Neural progenitor cell (in vitro differentiated cells): ENCODE results near the gene PKNOX2. TPM values are rescaled to one million over a fixed set of nuclear protein-coding genes. Genes with fewer than 3 reads are reported as not detected.

Source experiments
- DNase-seq: peaks from one replicate; pipeline ENCODE4 v3.0.0-alpha.2; 2016; ENCODE audit warnings: low spot score
- H2AFZ ChIP-seq: fragments of 200-600 bp; sonication (generic); replicated peaks from 2 replicates; pipeline ENCODE4 v1.6.1; 2016; ENCODE audit warnings: antibody characterized with exemption
- H3F3A ChIP-seq: fragments of 200-600 bp; sonication (generic); 2 replicates; pipeline ENCODE4 v1.6.1; 2016; ENCODE audit warnings: antibody characterized with exemption, low read depth
- H3K27ac ChIP-seq: fragments of 200-600 bp; sonication (generic); 2 replicates; pipeline ENCODE4 v1.5.1; 2016; ENCODE audit warnings: mild to moderate bottlenecking
- H3K27me3 ChIP-seq: fragments of 200-600 bp; sonication (generic); 2 replicates; pipeline ENCODE4 v1.6.1; 2016; ENCODE audit warnings: mild to moderate bottlenecking, moderate library complexity
- H3K36me3 ChIP-seq: fragments of 200-600 bp; sonication (generic); 2 replicates; pipeline ENCODE4 v1.5.1; 2016
- H3K4me1 ChIP-seq: fragments of 200-600 bp; sonication (generic); 2 replicates; pipeline ENCODE4 v1.6.1; 2016; ENCODE audit warnings: mixed run types
- H3K4me2 ChIP-seq: fragments of 200-600 bp; sonication (generic); 2 replicates; pipeline ENCODE4 v1.6.1; 2016
- H3K4me3 ChIP-seq: fragments of 200-600 bp; sonication (generic); 2 replicates; pipeline ENCODE4 v1.5.1; 2016
- H3K79me2 ChIP-seq: fragments of 200-600 bp; sonication (generic); 2 replicates; pipeline ENCODE4 v1.6.1; 2016; ENCODE audit warnings: low read depth
- H3K9ac ChIP-seq: fragments of 200-600 bp; sonication (generic); 2 replicates; pipeline ENCODE4 v1.6.1; 2016
- H3K9me3 ChIP-seq: fragments of 200-600 bp; sonication (generic); 2 replicates; pipeline ENCODE4 v1.5.1; 2016; ENCODE audit warnings: low read depth
- H4K20me1 ChIP-seq: fragments of 200-600 bp; sonication (generic); 2 replicates; pipeline ENCODE4 v1.6.1; 2016; ENCODE audit warnings: low read depth
- H3K27ac Mint-ChIP-seq: 3 replicates; pipeline ENCODE4 v1.8.0; 2021; ENCODE audit warnings: mixed read lengths
- H3K27me3 Mint-ChIP-seq: 2 replicates; pipeline ENCODE4 v1.8.0; 2022; ENCODE audit warnings: low read depth, mild to moderate bottlenecking, inconsistent platforms, moderate library complexity, mixed read lengths; ENCODE audit not compliant: insufficient read depth
- H3K36me3 Mint-ChIP-seq: 3 replicates; pipeline ENCODE4 v1.8.0; 2021; ENCODE audit warnings: mixed read lengths
- H3K4me1 Mint-ChIP-seq: 3 replicates; pipeline ENCODE4 v1.8.0; 2021; ENCODE audit warnings: mixed read lengths
- H3K4me3 Mint-ChIP-seq: 3 replicates; pipeline ENCODE4 v1.8.0; 2021; ENCODE audit warnings: mild to moderate bottlenecking, moderate library complexity, mixed read lengths
- H3K9me3 Mint-ChIP-seq: 3 replicates; pipeline ENCODE4 v1.8.0; 2020; ENCODE audit warnings: mixed read lengths
- EZH2 ChIP-seq: fragments of 200-600 bp; sonication (generic); IDR thresholded peaks from 2 replicates; pipeline ENCODE4 v1.6.1; 2017; ENCODE audit warnings: antibody characterized with exemption, mild to moderate bottlenecking, moderate library complexity
- EZH2phosphoT487 ChIP-seq: fragments of 200-600 bp; sonication (generic); IDR thresholded peaks from 2 replicates; pipeline ENCODE4 v1.6.1; 2017; ENCODE audit warnings: antibody characterized with exemption
- total RNA-seq: library from RNA; depleted of rRNA; stranded (reverse); fragments of >200 nt; gene quantifications from 2 replicates; pipeline ENCODE4 v1.2.3, GENCODE V29; 2015; ENCODE audit warnings: low replicate concordance
- TF ChIP-seq, protein P1 (sequence below): fragments of 200-600 bp; sonication (generic); IDR thresholded peaks from 2 replicates; pipeline ENCODE4 v1.5.1; 2017; ENCODE audit warnings: antibody characterized with exemption, mild to moderate bottlenecking

PKNOX2 gene
- total RNA-seq, 1 donor from 2014 or later: 4.3 TPM

DNA sequence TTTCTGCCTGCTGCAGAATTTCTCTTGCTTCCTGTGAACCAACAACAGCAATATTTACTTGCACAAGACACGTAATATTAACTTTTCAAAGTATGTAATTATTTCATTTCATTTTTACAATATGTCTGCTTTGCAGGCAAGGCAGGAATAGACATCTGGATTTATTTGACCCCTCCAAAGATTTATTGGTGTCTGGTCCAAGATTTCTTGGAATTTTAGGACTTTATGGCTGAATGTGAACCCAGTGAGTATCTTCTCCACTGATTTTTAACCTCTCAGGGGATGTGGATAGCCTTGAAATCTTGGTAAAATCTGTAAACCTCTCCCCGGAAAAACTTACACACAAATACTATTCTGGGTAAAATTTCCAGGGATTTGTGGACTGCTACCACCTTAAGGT is 61.5 kb downstream of the PKNOX2 start:
- peaks cover 18% of the 10 kb centered on the region for H3K36me3 Mint-ChIP-seq
- H3K4me1 Mint-ChIP-seq: peaks cover 71% of the 10 kb centered on the region

DNA sequence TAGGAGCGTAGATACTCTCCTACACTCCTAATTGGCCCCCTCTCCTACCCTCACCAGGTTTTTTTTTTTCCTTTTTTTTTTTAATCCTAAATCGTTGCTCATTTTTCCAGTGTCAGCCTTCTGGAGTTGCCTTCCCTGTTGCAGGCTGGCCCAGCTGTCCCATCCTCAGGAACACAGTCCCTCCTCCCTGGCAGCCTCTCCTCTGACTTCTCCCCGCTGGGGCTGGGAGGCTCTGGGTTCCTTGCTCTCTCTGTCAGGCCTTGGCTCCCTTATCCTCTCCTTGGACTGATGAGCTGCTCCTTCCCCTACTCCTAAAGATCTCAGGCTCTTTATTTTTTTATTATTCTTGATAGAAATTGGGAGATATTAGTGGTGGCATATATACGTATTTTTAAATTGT is 62.2 kb downstream of the PKNOX2 start:
- Histone ChIP-seq H3K4me1 (peaks cover 32% of the 10 kb centered on the region), H3K4me2 (no peak overlapping the region), H2AFZ (no peak overlapping the region), H3K27me3 (no peaks in the 10 kb centered on the region), H3F3A (peaks cover 34% of the 10 kb centered on the region), H3K9ac (no peak overlapping the region), H3K79me2 (no peaks in the 10 kb centered on the region), H3K27ac (no peak overlapping the region), H4K20me1 (peaks cover 13% of the 10 kb centered on the region), H3K9me3 (no peaks in the 10 kb centered on the region), H3K4me3 (no peak overlapping the region), H3K36me3 (no peaks in the 10 kb centered on the region)
- no peak for TF ChIP-seq EZH2
- no peak for TF ChIP-seq EZH2phosphoT487
- TF ChIP-seq, protein P1, sequence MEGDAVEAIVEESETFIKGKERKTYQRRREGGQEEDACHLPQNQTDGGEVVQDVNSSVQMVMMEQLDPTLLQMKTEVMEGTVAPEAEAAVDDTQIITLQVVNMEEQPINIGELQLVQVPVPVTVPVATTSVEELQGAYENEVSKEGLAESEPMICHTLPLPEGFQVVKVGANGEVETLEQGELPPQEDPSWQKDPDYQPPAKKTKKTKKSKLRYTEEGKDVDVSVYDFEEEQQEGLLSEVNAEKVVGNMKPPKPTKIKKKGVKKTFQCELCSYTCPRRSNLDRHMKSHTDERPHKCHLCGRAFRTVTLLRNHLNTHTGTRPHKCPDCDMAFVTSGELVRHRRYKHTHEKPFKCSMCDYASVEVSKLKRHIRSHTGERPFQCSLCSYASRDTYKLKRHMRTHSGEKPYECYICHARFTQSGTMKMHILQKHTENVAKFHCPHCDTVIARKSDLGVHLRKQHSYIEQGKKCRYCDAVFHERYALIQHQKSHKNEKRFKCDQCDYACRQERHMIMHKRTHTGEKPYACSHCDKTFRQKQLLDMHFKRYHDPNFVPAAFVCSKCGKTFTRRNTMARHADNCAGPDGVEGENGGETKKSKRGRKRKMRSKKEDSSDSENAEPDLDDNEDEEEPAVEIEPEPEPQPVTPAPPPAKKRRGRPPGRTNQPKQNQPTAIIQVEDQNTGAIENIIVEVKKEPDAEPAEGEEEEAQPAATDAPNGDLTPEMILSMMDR: no peak
- Mint-ChIP-seq H3K27ac (no peak overlapping the region), H3K9me3 (no peaks in the 10 kb centered on the region), H3K4me1 (peaks cover 67% of the 10 kb centered on the region), H3K27me3 (peaks cover 4% of the 10 kb centered on the region), H3K4me3 (no peak overlapping the region), H3K36me3 (peaks cover 25% of the 10 kb centered on the region)
- no peak for DNase-seq

More for the DNA sequence above, 61.5 kb downstream of the PKNOX2 start:
- H2AFZ ChIP-seq: no peak overlapping the region
- no peak overlapping the region for H3K9ac ChIP-seq
- Mint-ChIP-seq H3K4me3 (no peak overlapping the region), H3K27me3 (peaks cover 7% of the 10 kb centered on the region), H3K27ac (no peak overlapping the region), H3K9me3 (no peaks in the 10 kb centered on the region)
- H3K9me3 ChIP-seq: no peaks in the 10 kb centered on the region
- peak overlapping the region; percentile 43 for H3K4me2 ChIP-seq
- H3K27ac ChIP-seq: no peak overlapping the region
- H3K4me1 ChIP-seq: peaks cover 32% of the 10 kb centered on the region
- no peaks in the 10 kb centered on the region for H3K36me3 ChIP-seq
- H3K4me3 ChIP-seq: no peak overlapping the region
- no peaks in the 10 kb centered on the region for H3K27me3 ChIP-seq
- H3F3A ChIP-seq: peaks cover 34% of the 10 kb centered on the region
- no peak for DNase-seq
- no peak for TF ChIP-seq EZH2phosphoT487
- no peak for TF ChIP-seq EZH2
- TF ChIP-seq, protein P1: no peak
- H3K79me2 ChIP-seq: no peaks in the 10 kb centered on the region
- H4K20me1 ChIP-seq: peaks cover 13% of the 10 kb centered on the region

DNA sequence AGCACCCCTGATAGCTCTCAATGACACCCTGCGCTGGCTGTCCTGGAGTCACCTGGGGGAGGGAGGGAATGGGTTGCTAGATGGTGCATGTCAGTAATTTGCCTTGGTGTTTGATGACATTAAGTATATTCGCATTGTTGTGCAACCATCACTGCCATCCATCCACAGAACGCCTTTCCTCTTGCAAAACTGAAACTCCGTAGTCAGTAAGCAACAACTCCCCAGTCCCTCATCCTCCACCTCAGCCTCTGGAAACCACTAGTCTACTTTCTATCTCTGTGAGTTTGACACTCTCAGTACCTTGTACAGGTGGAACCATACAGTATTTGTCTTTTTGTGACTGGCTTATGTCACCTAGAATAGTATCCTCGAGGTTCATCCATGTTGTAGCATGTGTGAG is 62.6 kb downstream of the PKNOX2 start:
- H3K27ac ChIP-seq: no peak overlapping the region
- TF ChIP-seq EZH2phosphoT487: no peak
- no peak for TF ChIP-seq EZH2
- TF ChIP-seq, protein P1: no peak
- peaks cover 34% of the 10 kb centered on the region for H3F3A ChIP-seq
- peaks cover 13% of the 10 kb centered on the region for H4K20me1 ChIP-seq
- no peak overlapping the region for H3K4me3 ChIP-seq
- H3K9ac ChIP-seq: no peak overlapping the region
- H3K4me3 Mint-ChIP-seq: no peak overlapping the region
- H3K9me3 ChIP-seq: no peaks in the 10 kb centered on the region
- H3K27ac Mint-ChIP-seq: no peak overlapping the region
- DNase-seq: no peak
- peaks cover 4% of the 10 kb centered on the region for H3K27me3 Mint-ChIP-seq
- H3K9me3 Mint-ChIP-seq: no peaks in the 10 kb centered on the region
- peaks cover 64% of the 10 kb centered on the region for H3K4me1 Mint-ChIP-seq
- no peak overlapping the region for H3K4me2 ChIP-seq
- no peak overlapping the region for H2AFZ ChIP-seq
- H3K36me3 Mint-ChIP-seq: peaks cover 24% of the 10 kb centered on the region
- no peaks in the 10 kb centered on the region for H3K79me2 ChIP-seq
- H3K27me3 ChIP-seq: no peaks in the 10 kb centered on the region
- H3K4me1 ChIP-seq: peaks cover 32% of the 10 kb centered on the region
- H3K36me3 ChIP-seq: no peaks in the 10 kb centered on the region

DNA sequence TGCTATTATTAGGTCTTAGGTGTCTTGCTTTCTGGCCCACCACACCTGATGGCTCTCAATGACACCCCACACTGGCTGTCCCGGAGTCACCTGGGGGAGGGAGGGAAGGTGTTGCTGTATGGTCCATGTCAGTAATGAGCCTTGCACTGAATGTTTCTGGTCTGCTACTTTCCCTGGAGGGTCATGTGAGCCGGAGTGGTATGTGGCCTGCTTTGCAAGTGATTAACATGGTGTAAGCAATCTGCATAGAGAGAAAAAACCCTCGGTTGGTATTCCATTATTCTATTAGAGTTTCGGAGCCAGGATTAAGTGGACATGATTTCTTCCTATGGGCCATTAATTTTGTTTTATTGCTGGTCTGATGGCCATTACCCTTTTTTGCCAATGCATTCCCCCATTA is 63.9 kb downstream of the PKNOX2 start:
- H3F3A ChIP-seq: peaks cover 26% of the 10 kb centered on the region
- H3K4me2 ChIP-seq: no peak overlapping the region
- H3K27ac Mint-ChIP-seq: no peak overlapping the region
- peaks cover 17% of the 10 kb centered on the region for H3K36me3 Mint-ChIP-seq
- H2AFZ ChIP-seq: no peak overlapping the region
- no peaks in the 10 kb centered on the region for H3K36me3 ChIP-seq
- DNase-seq: no peak
- peaks cover 60% of the 10 kb centered on the region for H3K4me1 Mint-ChIP-seq
- no peaks in the 10 kb centered on the region for H3K9me3 ChIP-seq
- no peaks in the 10 kb centered on the region for H3K27me3 ChIP-seq
- TF ChIP-seq EZH2: no peak
- TF ChIP-seq EZH2phosphoT487: no peak
- TF ChIP-seq, protein P1: no peak
- H3K4me1 ChIP-seq: peaks cover 29% of the 10 kb centered on the region
- H3K4me3 ChIP-seq: no peak overlapping the region
- H4K20me1 ChIP-seq: peaks cover 13% of the 10 kb centered on the region
- H3K27me3 Mint-ChIP-seq: no peaks in the 10 kb centered on the region
- no peak overlapping the region for H3K27ac ChIP-seq
- no peak overlapping the region for H3K9ac ChIP-seq
- peaks cover 1% of the 10 kb centered on the region for H3K79me2 ChIP-seq
- no peaks in the 10 kb centered on the region for H3K9me3 Mint-ChIP-seq
- H3K4me3 Mint-ChIP-seq: no peak overlapping the region
